CD4-positive, alpha-beta T cell (primary cell): ENCODE measurements around the gene BCAT1. TPM values are rescaled to one million over a fixed set of nuclear protein-coding genes. Genes with fewer than 3 reads are reported as not detected.

Experiments
- ATAC-seq: fragments of 200-7000 bp; cut with Tn5 transposase; one replicate; pipeline ENCODE4 v1.10.0; 2022; ENCODE audit warnings: mild to moderate bottlenecking; ENCODE audit not compliant: poor library complexity
- CTCF ChIA-PET: fragments of 350-600 bp; sonication (Branson Sonifier 250); formaldehyde crosslinking; loops from one replicate; lab custom pipeline; 2021; ENCODE audit warnings: antibody characterized with exemption, inconsistent platforms; lab: Charles Lee
- POLR2A ChIA-PET: fragments of 350-600 bp; sonication (Branson Sonifier 250); formaldehyde crosslinking; loops from one replicate; lab custom pipeline; 2021; ENCODE audit warnings: antibody characterized with exemption, inconsistent platforms; lab: Charles Lee
- DNase-seq, 14 experiments: peaks; one replicate each; pipeline ENCODE4 v3.0.0-alpha.2; 2013 to 2020; ENCODE audit warnings: mixed read lengths in 2 of 14
- H3K27ac ChIP-seq, 2 donors: one replicate each; pipeline versions ENCODE4 v1.5.1 to v1.7.0; 2013; ENCODE audit warnings: low read length in 2 of 2, low read depth in 1 of 2, mild to moderate bottlenecking in 1 of 2
- H3K27me3 ChIP-seq, 2 experiments: 1 replicate in 1 of 2; 2 replicates in 1 of 2; pipeline versions ENCODE4 v1.6.1 to v1.7.0; 2013; ENCODE audit warnings: low read length in 2 of 2, control low read depth in 1 of 2, mild to moderate bottlenecking in 1 of 2, moderate library complexity in 1 of 2; ENCODE audit not compliant: insufficient read depth in 2 of 2, control insufficient read depth in 1 of 2
- H3K36me3 ChIP-seq: one replicate; pipeline ENCODE4 v1.6.1; 2013; ENCODE audit warnings: low read length, control low read depth; ENCODE audit not compliant: insufficient read depth
- H3K4me1 ChIP-seq: one replicate; pipeline ENCODE4 v1.6.1; 2013; ENCODE audit warnings: low read length, control low read depth; ENCODE audit not compliant: insufficient read depth
- H3K4me3 ChIP-seq: one replicate; pipeline ENCODE4 v1.5.1; 2013; ENCODE audit warnings: mild to moderate bottlenecking, low read length, moderate library complexity
- H3K9me3 ChIP-seq, 2 experiments: 1 replicate in 1 of 2; 2 replicates in 1 of 2; pipeline versions ENCODE4 v1.6.1 to v1.7.0; 2013; ENCODE audit warnings: low read length in 2 of 2, mild to moderate bottlenecking in 2 of 2, control low read depth in 1 of 2, moderate library complexity in 1 of 2; ENCODE audit not compliant: control insufficient read depth in 1 of 2, insufficient read depth in 1 of 2
- H3K27ac Mint-ChIP-seq: one replicate; pipeline ENCODE4 v1.8.0; 2020; ENCODE audit warnings: mixed read lengths
- H3K27me3 Mint-ChIP-seq: one replicate; pipeline ENCODE4 v1.8.0; 2021; ENCODE audit warnings: mixed read lengths
- H3K36me3 Mint-ChIP-seq: one replicate; pipeline ENCODE4 v1.8.0; 2021; ENCODE audit warnings: low read depth, mixed read lengths
- H3K4me1 Mint-ChIP-seq: one replicate; pipeline ENCODE4 v1.8.0; 2021; ENCODE audit warnings: low read depth, mixed read lengths
- H3K4me3 Mint-ChIP-seq: one replicate; pipeline ENCODE4 v1.8.0; 2020; ENCODE audit warnings: mild to moderate bottlenecking, mixed read lengths
- H3K9me3 Mint-ChIP-seq: one replicate; pipeline ENCODE4 v1.8.0; 2020; ENCODE audit warnings: mixed read lengths
- CTCF ChIP-seq: fragments of 200-600 bp; IDR thresholded peaks from one replicate; pipeline ENCODE4 v1.8.0; 2022; ENCODE audit warnings: antibody characterized with exemption, mild to moderate bottlenecking
- intact Hi-C, 2 experiments: fragments of 100-400 bp; cut with DNase I in 1 of 2; cut with micrococcal nuclease in 1 of 2; formaldehyde crosslinking; loops; one replicate each; pipeline versions ENCODE4 v1.15.1 to v1.9.0; 2023 to 2025; cut with DNase I, micrococcal nuclease
- total RNA-seq, 174 experiments: library from RNA in 2 of 174; stranded (reverse) in 2 of 174; gene quantifications; one replicate each; pipeline ENCODE4 v1.2.3 and lab custom pipeline; 2021 to 2026

Gene BCAT1
- total RNA-seq, 2 experiments from 2014 or later = 0.34 to 0.91 TPM

GRCh38 chr12:24997496-24997895 lies 48.6 kb upstream of the BCAT1 start:
- CTCF ChIA-PET = interaction anchor here (2.1 kb wide), 1 partner anchor 158 kb away, joined by 7 read pairs; no protein-coding TSS in a partner anchor
- H3K27me3 Mint-ChIP-seq = no peaks in the 10 kb centered on the region
- Histone ChIP-seq H3K9me3 (no peaks in the 10 kb centered on the region), H3K4me3 (no peak overlapping the region), H3K27ac (no peak overlapping the region), H3K4me1 (no peaks in the 10 kb centered on the region), H3K36me3 (no peaks in the 10 kb centered on the region), H3K27me3 (no peaks in the 10 kb centered on the region)
- H3K27ac Mint-ChIP-seq = no peak overlapping the region
- no peaks in the 10 kb centered on the region for H3K36me3 Mint-ChIP-seq
- no peak overlapping the region for H3K4me3 Mint-ChIP-seq
- no peak for TF ChIP-seq CTCF
- DNase-seq = no peak
- POLR2A ChIA-PET = interaction anchor here (0.6 to 1.5 kb wide), 3 partner anchors 54 to 214 kb away, joined by 3 to 6 read pairs (median 3); no protein-coding TSS in a partner anchor
- peaks cover 16% of the 10 kb centered on the region for H3K4me1 Mint-ChIP-seq
- intact Hi-C loops = no loop called here
- H3K9me3 Mint-ChIP-seq = no peaks in the 10 kb centered on the region
- ATAC-seq = no peak

- Histone ChIP-seq H3K4me1 (no peaks in the 10 kb centered on the region), H3K27me3 (no peaks in the 10 kb centered on the region), H3K9me3 (no peaks in the 10 kb centered on the region), H3K27ac (no peak overlapping the region), H3K36me3 (no peaks in the 10 kb centered on the region), H3K4me3 (no peak overlapping the region)
- Mint-ChIP-seq H3K27ac (no peak overlapping the region), H3K4me3 (no peak overlapping the region), H3K9me3 (no peaks in the 10 kb centered on the region), H3K36me3 (no peaks in the 10 kb centered on the region), H3K4me1 (peaks cover 16% of the 10 kb centered on the region), H3K27me3 (no peaks in the 10 kb centered on the region)
- DNase-seq = no peak
- CTCF ChIA-PET = interaction anchor here (2.1 kb wide), 1 partner anchor 158 kb away, joined by 7 read pairs; no protein-coding TSS in a partner anchor
- TF ChIP-seq CTCF = no peak
- ATAC-seq = no peak
- POLR2A ChIA-PET = no interaction called here
- intact Hi-C loops = no loop called here
Observed at GRCh38 chr12:24996820-24997219, 47.9 kb upstream of the BCAT1 start.

GRCh38 chr12:24996102-24996797 lies 47.3 kb upstream of the BCAT1 start:
- no peak for ATAC-seq
- Mint-ChIP-seq H3K9me3 (no peaks in the 10 kb centered on the region), H3K36me3 (no peaks in the 10 kb centered on the region), H3K4me3 (no peak overlapping the region), H3K27me3 (no peaks in the 10 kb centered on the region), H3K4me1 (peaks cover 16% of the 10 kb centered on the region), H3K27ac (no peak overlapping the region)
- Histone ChIP-seq H3K27me3 (no peaks in the 10 kb centered on the region), H3K4me1 (no peaks in the 10 kb centered on the region), H3K4me3 (no peak overlapping the region), H3K27ac (no peak overlapping the region), H3K9me3 (no peaks in the 10 kb centered on the region), H3K36me3 (no peaks in the 10 kb centered on the region)
- no peak for DNase-seq
- CTCF ChIA-PET = interaction anchor here (2.1 kb wide), 1 partner anchor 159 kb away, joined by 7 read pairs; no protein-coding TSS in a partner anchor
- intact Hi-C loops = no loop called here
- no peak for TF ChIP-seq CTCF
- POLR2A ChIA-PET = no interaction called here
